Tibial nerve (tissue), 3 donors: Measurements from ENCODE around the gene CLDN34.

Experiments
- EP300 ChIP-seq, 2 donors: sonication (generic); formaldehyde crosslinking; IDR thresholded peaks; one replicate each; pipeline ENCODE4 v1.6.1; 2017; ENCODE audit warnings: antibody characterized with exemption in 2 of 2, mild to moderate bottlenecking in 1 of 2
- POLR2A ChIP-seq, 2 donors: fragments of 450-650 bp; IDR thresholded peaks; one replicate each; pipeline ENCODE4 v1.6.1; 2017; ENCODE audit warnings: antibody characterized with exemption in 2 of 2, mild to moderate bottlenecking in 2 of 2, moderate library complexity in 2 of 2

GRCh38 chrX:9980927-9981326 is 13.8 kb downstream of the CLDN34 start:
- no peak for TF ChIP-seq EP300 (IDR thresholded peaks at IDR 0.05)
- TF ChIP-seq POLR2A (IDR thresholded peaks at IDR 0.05), result no peak
